ENCODE data around the gene FHAD1.
A peak's percentile ranks its signal among the peaks of the same experiment; 100 is the strongest.

FHAD1 gene

GRCh38 chr1:15248216-15248615, 1.2 kb downstream of the FHAD1 start:
- DNase-seq (ENCODE audit: low read depth, low spot score), result no peak

GRCh38 chr1:15249081-15249480, 2.1 kb downstream of the FHAD1 start:
- DNase-seq (ENCODE audit: low read depth, low spot score), result no peak

GRCh38 chr1:15251857-15252835, 5.1 kb downstream of the FHAD1 start:
- DNase-seq (ENCODE audit: low read depth, low spot score), result no peak

- DNase-seq (ENCODE audit: low read depth, low spot score), result no peak
Measured at GRCh38 chr1:15254559-15254958, 7.5 kb downstream of the FHAD1 start.

GRCh38 chr1:15255582-15256149, 8.6 kb downstream of the FHAD1 start:
- no peak for DNase-seq (ENCODE audit: low read depth, low spot score)

- no peak for DNase-seq (ENCODE audit: low read depth, low spot score)
Measured at GRCh38 chr1:15256584-15256983, 9.6 kb downstream of the FHAD1 start.

DNA sequence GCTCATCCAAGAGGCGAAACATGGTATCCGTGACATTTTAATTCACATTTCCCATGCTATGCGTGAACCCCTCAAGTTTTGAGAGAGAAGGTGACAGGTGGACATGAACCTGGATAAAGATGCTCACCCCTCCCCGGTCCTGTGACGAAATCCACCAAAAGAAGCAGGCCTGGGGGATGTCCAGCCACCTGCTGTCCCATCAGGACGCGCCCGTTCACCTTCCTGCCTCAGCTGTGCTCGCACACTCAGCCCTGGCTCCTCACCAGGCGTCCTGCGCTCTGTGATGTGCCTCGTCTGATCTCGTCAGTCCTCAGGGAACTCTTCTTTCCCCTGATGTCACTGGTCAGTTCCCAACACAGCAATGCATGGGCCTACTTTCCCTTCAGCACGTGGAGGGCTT, 10.3 kb downstream of the FHAD1 start:
- no peak for DNase-seq (ENCODE audit: low read depth, low spot score)

GRCh38 chr1:15258833-15259621, 12.0 kb downstream of the FHAD1 start:
- DNase-seq (ENCODE audit: low read depth, low spot score), result no peak

DNA sequence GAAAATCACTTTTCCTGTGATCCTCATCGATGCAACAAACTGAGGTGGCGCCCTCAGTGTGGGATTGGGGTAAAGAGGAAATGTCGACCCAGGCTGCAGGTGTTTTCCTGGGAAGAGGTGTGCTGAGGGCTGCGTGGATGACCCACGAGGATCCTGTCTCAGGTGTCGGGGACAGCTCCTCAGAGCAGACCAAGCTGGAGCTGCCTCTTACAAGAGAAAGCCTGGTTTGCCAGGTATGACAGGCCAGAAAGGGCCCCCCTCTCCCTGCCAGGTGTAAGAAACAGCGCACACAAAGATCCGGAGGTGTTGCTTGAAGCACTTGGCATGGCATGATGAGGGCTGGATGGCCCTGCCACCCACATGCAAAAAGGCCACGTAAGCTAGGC, 12.6 kb downstream of the FHAD1 start:
- no peak for DNase-seq (ENCODE audit: low read depth, low spot score)

- peak; percentile 60 for DNase-seq (ENCODE audit: low read depth, low spot score)
Measured at GRCh38 chr1:15260418-15261154, 13.6 kb downstream of the FHAD1 start.

DNA sequence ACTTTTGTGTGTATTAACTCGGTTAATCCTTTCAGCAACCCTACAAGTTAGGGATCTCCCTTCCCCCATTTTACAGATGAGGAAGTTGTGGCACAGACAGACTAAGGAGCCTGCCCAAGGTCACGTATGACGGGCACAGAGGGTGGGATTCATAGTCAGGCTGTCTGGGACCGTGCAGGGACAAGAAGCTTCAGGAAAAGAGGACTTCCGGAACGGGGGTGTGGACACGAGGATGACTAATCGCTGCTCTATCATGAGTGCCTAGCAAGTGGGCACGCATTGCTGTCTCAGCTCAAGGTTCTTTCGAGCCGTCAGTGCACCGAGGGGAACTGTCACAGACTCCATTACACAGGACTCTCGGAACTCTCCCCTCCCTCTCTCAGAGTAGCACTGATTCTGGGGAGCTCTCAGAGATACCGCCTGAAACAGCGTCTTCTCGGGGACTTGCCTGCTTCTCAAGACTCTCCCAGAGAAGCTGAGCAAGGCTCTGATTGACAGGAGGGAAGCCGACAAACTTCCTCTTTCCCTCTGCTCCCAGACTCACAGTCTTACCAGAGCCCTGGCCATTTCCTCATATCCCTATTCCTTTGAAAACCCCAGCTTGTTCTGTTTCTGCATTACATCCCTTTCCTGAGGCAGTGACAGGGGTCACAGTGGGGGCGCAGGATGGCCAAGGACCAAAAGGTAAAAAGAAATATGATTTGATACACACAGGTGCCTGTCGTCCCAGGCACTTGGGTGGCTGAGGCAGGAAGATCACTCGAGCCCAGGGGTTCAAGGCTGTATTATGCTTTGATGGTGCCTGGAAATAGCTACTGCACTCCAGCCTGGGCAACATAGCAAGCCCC, 14.4 kb downstream of the FHAD1 start:
- no peak for DNase-seq (ENCODE audit: low read depth, low spot score)

DNA sequence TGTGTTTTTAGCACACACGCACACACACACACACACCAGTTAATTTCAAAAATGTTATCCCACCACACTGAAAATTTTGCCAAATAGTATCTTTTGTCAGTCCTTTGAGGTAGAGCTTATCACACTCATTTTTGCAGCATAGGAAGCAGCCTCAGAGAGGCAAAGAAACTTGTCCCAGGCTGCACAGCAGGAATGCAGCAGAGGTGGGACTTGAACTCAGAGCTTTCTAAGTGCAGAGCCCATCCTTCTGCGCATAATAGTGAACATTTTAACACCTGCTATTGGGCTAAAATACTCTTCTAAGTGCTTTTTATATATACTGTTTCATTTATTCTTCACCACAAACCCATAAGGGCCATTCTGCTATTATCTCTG, 15.0 kb downstream of the FHAD1 start:
- DNase-seq (ENCODE audit: low read depth, low spot score), result no peak

- no peak for DNase-seq (ENCODE audit: low read depth, low spot score)
Measured at GRCh38 chr1:15262706-15263105, 15.7 kb downstream of the FHAD1 start.

DNA sequence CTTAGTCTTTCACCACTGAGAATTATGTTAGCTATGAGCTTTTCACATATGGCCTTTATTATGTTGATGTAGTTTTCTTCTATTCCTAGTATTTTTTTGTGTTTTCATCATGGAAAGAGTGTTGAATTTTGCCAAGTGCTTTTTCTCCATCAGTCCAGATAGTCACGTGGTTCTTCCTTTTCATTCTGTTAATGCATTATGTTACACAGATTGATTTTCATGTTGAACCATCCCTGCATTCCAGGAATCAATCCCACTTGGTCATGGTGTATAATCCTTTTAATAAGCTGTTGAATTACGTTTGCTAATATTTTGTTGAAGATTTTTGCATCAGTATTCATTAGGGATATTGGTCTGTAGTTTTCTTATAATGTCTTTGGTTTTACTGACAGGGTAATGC, 17.7 kb downstream of the FHAD1 start:
- no peak for DNase-seq (ENCODE audit: low read depth, low spot score)

DNA sequence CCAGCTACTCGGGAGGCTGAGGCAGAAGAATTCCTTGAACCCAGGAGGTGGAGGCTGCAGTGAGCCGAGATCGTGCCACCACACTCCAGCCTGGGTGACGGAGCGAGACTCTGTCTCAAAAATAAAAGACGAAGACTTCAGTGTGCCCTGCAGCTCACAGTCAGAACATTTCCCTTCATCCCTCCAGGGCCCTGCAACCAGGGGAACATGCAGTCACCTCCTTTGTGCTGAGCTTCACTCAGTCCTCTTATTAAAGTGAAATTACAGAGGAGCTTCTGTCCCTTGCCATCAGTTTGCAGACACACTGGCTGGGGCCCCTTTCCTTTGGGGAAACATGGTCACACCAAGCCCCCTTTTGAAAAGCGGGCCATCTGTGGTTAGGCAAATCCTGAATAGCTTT, 24.2 kb downstream of the FHAD1 start:
- no peak for DNase-seq (ENCODE audit: low read depth, low spot score)

DNA sequence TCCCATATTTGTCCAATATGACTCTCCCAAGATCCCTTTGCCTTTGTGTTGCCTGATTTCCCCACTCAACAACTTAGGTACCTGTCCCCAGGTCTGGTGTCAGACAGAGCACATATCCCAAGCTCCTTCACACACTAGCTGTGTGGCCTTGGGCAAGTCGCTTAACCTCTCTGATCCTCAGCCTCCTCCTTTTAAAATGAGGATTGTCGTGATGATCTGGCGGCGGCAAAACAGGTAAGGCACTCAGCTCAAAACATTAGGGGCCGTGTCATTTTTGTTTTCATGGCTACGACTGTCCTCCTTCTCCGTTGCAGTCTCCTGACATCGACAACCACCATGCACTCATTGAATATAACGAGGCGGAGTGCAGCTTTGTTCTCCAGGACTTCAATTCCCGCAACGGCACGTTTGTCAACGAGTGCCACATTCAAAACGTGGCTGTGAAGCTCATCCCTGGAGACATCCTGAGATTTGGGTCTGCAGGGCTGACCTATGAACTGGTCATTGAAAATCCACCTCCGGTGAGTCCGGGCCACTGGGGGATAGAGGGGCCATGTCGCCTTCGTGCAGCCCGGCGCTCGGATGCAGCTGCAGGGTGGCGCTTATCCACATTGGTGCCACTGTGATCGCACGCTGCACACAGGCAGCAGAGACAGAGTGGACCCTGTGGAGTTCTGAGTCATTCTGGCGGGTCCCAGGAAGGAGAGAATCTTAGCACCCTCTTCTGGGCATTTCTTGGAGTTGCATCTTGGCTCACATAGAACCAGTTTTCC, 25.2 kb downstream of the FHAD1 start:
- DNase-seq (ENCODE audit: low read depth, low spot score), result peak; percentile 85

- no peak for DNase-seq (ENCODE audit: low read depth, low spot score)
Measured at GRCh38 chr1:15272782-15273127, 25.7 kb downstream of the FHAD1 start.

GRCh38 chr1:15273274-15273673, 26.3 kb downstream of the FHAD1 start:
- no peak for DNase-seq (ENCODE audit: low read depth, low spot score)

DNA sequence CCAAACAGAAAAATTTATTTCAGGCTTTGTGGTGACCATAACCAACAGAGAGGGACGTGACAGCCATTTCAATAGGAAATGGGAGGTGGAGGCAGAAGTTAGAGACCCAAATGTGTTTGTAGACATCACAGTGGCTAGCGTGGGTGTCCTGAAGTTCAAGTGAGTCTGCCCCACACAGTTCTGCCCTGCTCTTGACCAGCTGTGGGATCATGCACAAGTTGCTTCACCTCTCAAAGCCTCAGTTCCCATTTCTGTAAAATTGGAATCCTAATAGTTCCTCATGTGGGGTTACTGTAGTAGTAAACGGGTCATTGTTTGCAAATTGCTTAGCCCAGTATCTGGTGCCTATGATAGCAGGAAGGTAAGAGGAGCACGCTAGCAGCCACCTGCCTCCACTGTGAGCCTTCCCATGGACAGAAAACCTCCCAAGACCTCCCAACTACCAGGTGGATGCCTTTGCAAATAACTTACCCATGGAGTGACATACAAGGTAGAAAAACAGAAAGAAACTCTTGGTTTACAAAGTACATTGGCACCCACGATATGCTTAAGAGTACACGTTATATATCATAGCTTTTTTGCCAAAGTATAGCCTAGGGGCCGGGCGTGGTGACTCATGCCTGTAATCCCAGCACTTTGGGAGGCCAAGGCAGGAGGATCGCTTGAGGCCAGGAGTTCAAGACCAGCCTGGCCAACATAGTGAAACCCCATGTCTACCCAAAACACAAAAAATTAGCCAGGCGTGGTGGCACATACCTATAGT, 29.1 kb downstream of the FHAD1 start:
- DNase-seq (ENCODE audit: low read depth, low spot score), result no peak

Data from ELF-1 (cell line).